Loucy (cell line): ENCODE results near the gene TMEM184A.

ENCODE experiments used
- H2AFZ ChIP-seq: fragments of 200-600 bp; sonication (generic); 2 replicates; pipeline ENCODE4 v1.6.0; 2016; ENCODE audit warnings: antibody characterized with exemption, mild to moderate bottlenecking, low read length, moderate library complexity
- H3F3A ChIP-seq: fragments of 200-600 bp; 2 replicates; pipeline ENCODE4 v1.6.0; 2016; ENCODE audit warnings: antibody characterized with exemption, low read depth, mild to moderate bottlenecking
- H3K27me3 ChIP-seq: fragments of 200-600 bp; sonication (generic); 2 replicates; pipeline ENCODE4 v1.6.1; 2014; ENCODE audit warnings: low read length, mild to moderate bottlenecking; ENCODE audit not compliant: insufficient read depth, poor library complexity, severe bottlenecking
- H3K36me3 ChIP-seq: fragments of 200-600 bp; sonication (generic); 2 replicates; pipeline ENCODE4 v1.6.1; 2016; ENCODE audit warnings: low read length; ENCODE audit not compliant: insufficient read depth
- H3K4me1 ChIP-seq: fragments of 200-600 bp; sonication (generic); 2 replicates; pipeline ENCODE4 v1.5.1; 2014; ENCODE audit warnings: low read length, mild to moderate bottlenecking; ENCODE audit not compliant: insufficient read depth, poor library complexity, severe bottlenecking
- H3K4me2 ChIP-seq: fragments of 200-600 bp; sonication (generic); 2 replicates; pipeline ENCODE4 v1.6.0; 2014; ENCODE audit warnings: antibody characterized with exemption, low read length, low read depth, mild to moderate bottlenecking; ENCODE audit not compliant: poor library complexity, severe bottlenecking
- H3K4me3 ChIP-seq: fragments of 200-600 bp; sonication (generic); 2 replicates; pipeline ENCODE4 v1.5.1; 2014; ENCODE audit warnings: low read length, mild to moderate bottlenecking, mixed read lengths; ENCODE audit not compliant: poor library complexity, severe bottlenecking
- H3K79me2 ChIP-seq: fragments of 200-600 bp; sonication (generic); 2 replicates; pipeline ENCODE4 v1.6.1; 2014; ENCODE audit warnings: low read length; ENCODE audit not compliant: insufficient read depth
- H3K9ac ChIP-seq: fragments of 200-600 bp; sonication (generic); 2 replicates; pipeline ENCODE4 v1.6.0; 2014; ENCODE audit warnings: mild to moderate bottlenecking, low read depth, low read length, moderate library complexity; ENCODE audit not compliant: poor library complexity, severe bottlenecking
- H3K9me2 ChIP-seq: fragments of 200-600 bp; sonication (generic); replicated peaks from 2 replicates; pipeline ENCODE4 v1.6.1; 2016; ENCODE audit warnings: low read depth, low read length, mixed read lengths
- H3K9me3 ChIP-seq: fragments of 200-600 bp; sonication (generic); 2 replicates; pipeline ENCODE4 v1.6.1; 2014; ENCODE audit warnings: mild to moderate bottlenecking, antibody characterized with exemption, low read length, low read depth; ENCODE audit not compliant: insufficient read depth
- H4K20me1 ChIP-seq: fragments of 200-600 bp; sonication (generic); 2 replicates; pipeline ENCODE4 v1.6.0; 2014; ENCODE audit warnings: antibody characterized with exemption, low read length, mild to moderate bottlenecking; ENCODE audit not compliant: insufficient read depth, poor library complexity, severe bottlenecking
- CTCF ChIP-seq: fragments of 200-600 bp; sonication (generic); conservative IDR thresholded peaks from 2 replicates; pipeline ENCODE4 v1.5.1; 2014; ENCODE audit warnings: mild to moderate bottlenecking, antibody characterized with exemption, low read length
- EZH2phosphoT487 ChIP-seq: fragments of 200-600 bp; IDR thresholded peaks from 2 replicates; pipeline ENCODE4 v1.6.1; 2018; ENCODE audit warnings: antibody characterized with exemption, mild to moderate bottlenecking, moderate library complexity, borderline replicate concordance

The TMEM184A gene

GRCh38 chr7:1564603-1565022, 8.6 kb upstream of the TMEM184A start:
- H2AFZ ChIP-seq, result no peak overlapping the region
- H3K79me2 ChIP-seq, result peaks cover 20% of the 10 kb centered on the region
- no peaks in the 10 kb centered on the region for H3K9me2 ChIP-seq
- no peaks in the 10 kb centered on the region for H3K36me3 ChIP-seq
- H3K9ac ChIP-seq, result no peak overlapping the region
- H3K4me2 ChIP-seq, result no peak overlapping the region
- no peaks in the 10 kb centered on the region for H3K27me3 ChIP-seq
- TF ChIP-seq CTCF (no peak), EZH2phosphoT487 (no peak)
- peaks cover 3% of the 10 kb centered on the region for H3K4me1 ChIP-seq
- H3K4me3 ChIP-seq, result no peak overlapping the region
- H3F3A ChIP-seq, result no peaks in the 10 kb centered on the region
- no peaks in the 10 kb centered on the region for H3K9me3 ChIP-seq
- no peaks in the 10 kb centered on the region for H4K20me1 ChIP-seq

DNA sequence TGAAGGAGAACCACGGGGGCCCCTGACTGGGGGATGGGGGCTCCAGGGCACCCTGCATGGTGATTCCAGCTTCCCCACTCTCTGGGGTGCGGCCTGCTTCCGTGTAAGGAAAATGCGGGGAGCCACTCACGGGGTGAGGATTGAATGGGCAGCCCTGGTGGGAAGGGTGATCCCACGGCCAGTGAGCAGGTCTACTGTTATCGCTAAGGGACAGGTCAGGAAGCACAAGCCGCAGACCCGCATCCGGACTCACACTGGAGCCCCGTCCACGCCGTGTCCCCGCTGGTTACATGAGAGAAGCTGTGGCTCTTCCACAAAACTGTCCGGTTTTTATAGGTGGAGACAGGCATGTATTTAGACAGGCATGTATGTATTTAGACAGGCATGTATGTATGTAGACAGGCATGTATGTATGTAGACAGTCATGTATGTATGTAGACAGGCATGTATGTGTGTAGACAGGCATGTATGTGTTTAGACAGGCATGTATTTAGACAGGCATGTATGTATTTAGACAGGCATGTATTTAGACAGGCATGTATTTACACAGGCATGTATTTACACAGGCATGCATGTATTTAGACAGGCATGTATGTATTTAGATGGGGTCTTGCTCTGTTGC, 8.1 kb upstream of the TMEM184A start:
- Histone ChIP-seq H3K9me2 (no peaks in the 10 kb centered on the region), H3K36me3 (no peaks in the 10 kb centered on the region), H3K4me3 (no peak overlapping the region), H3F3A (no peaks in the 10 kb centered on the region), H4K20me1 (no peaks in the 10 kb centered on the region), H3K4me2 (no peak overlapping the region), H3K79me2 (peaks cover 15% of the 10 kb centered on the region), H3K27me3 (no peaks in the 10 kb centered on the region), H3K9ac (no peak overlapping the region), H2AFZ (no peak overlapping the region), H3K9me3 (no peaks in the 10 kb centered on the region), H3K4me1 (peaks cover 3% of the 10 kb centered on the region)
- TF ChIP-seq EZH2phosphoT487 (no peak), CTCF (no peak)

DNA sequence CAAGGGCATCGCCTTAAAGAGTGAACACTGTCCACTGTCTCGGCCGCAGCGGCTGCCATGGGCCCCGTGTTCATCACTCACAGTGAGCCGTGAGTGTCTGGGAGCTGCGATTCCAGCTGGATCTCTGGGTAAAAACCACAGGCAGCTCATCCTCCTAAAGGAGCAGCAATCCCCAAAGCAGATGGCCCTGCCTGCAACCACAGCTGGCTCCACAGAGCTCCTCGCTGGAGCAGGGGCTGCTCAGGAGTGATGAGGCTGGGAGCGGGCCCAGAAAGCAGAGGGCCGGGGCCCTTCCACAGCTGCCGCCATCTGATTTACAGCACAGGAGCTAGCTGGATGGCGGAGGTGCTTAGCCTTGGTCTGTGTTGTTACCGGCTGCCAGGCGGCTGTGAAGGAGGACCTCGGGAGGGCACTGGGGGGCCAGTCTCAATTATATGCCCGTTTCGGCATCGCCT, 6.6 kb upstream of the TMEM184A start:
- H3K4me2 ChIP-seq, result no peak overlapping the region
- H3K79me2 ChIP-seq, result peaks cover under 1% of the 10 kb centered on the region; the same call in 1 of the 2 replicates
- H3K4me3 ChIP-seq, result no peak overlapping the region
- TF ChIP-seq EZH2phosphoT487 (no peak), CTCF (no peak)
- H4K20me1 ChIP-seq, result no peaks in the 10 kb centered on the region
- no peaks in the 10 kb centered on the region for H3K9me2 ChIP-seq
- H3K36me3 ChIP-seq, result no peaks in the 10 kb centered on the region
- H3F3A ChIP-seq, result no peaks in the 10 kb centered on the region
- no peaks in the 10 kb centered on the region for H3K4me1 ChIP-seq
- no peaks in the 10 kb centered on the region for H3K27me3 ChIP-seq
- H3K9ac ChIP-seq, result no peak overlapping the region
- no peaks in the 10 kb centered on the region for H3K9me3 ChIP-seq
- H2AFZ ChIP-seq, result no peak overlapping the region
